A549 (cell line): ENCODE data around the gene RASSF6. TPM values are rescaled to one million over a fixed set of nuclear protein-coding genes. Genes with fewer than 3 reads are reported as not detected.
"Not testable (repeated sequence)": the region's sequence is repeated elsewhere in the genome, so short reads cannot be mapped to it uniquely, and the experiment has no call there.

Experiments
- ATAC-seq, 2 experiments: fragments of 200-7000 bp in 1 of 2; fragments of >200 bp in 1 of 2; cut with Nextera tagmentation in 1 of 2; cut with Tn5 transposase in 1 of 2; 3 replicates each; pipeline versions ENCODE4 v1.8.0 to v1.9.1; 2018 to 2020; ENCODE audit warnings: mild to moderate bottlenecking in 1 of 2, moderate library complexity in 1 of 2
- CTCF ChIA-PET: fragments of 300-600 bp; sonication (Branson Sonifier 250); formaldehyde crosslinking; extraction: SDS; loops from one replicate; lab custom pipeline; 2021; ENCODE audit warnings: antibody characterized with exemption, inconsistent platforms; lab: Yijun Ruan, JAX
- POLR2A ChIA-PET: fragments of 350-600 bp; formaldehyde crosslinking; extraction: SDS; loops from one replicate; lab custom pipeline; 2021; ENCODE audit warnings: antibody characterized with exemption, inconsistent platforms; lab: Yijun Ruan, JAX
- DNase-seq, 2 experiments: peaks; one replicate each; pipeline versions ENCODE4 v3.0.0 to v3.0.0-alpha.2; 2011 to 2016; ENCODE audit warnings: low read depth in 1 of 2, low spot score in 1 of 2
- FAIRE-seq: peaks from 2 replicates; lab custom pipeline; 2011; peaks lifted over from hg19 to GRCh38; lab: Jason Lieb, UNC
- H3K27ac ChIP-seq, 2 experiments: fragments of >200 bp; sonication (Bioruptor Twin); formaldehyde crosslinking; 3 replicates each; pipeline ENCODE4 v1.5.1; 2016 to 2017
- H3K4me1 ChIP-seq: fragments of >200 bp; sonication (Bioruptor Twin); formaldehyde crosslinking; 3 replicates; pipeline ENCODE4 v1.6.1; 2016
- H3K4me2 ChIP-seq: fragments of >200 bp; sonication (Bioruptor Twin); formaldehyde crosslinking; 3 replicates; pipeline ENCODE4 v1.6.1; 2016
- H3K4me3 ChIP-seq: fragments of >200 bp; sonication (Bioruptor Twin); formaldehyde crosslinking; 3 replicates; pipeline ENCODE4 v1.5.1; 2016
- H3K9me3 ChIP-seq: fragments of >200 bp; sonication (Bioruptor Twin); formaldehyde crosslinking; 3 replicates; pipeline ENCODE4 v1.6.1; 2016
- ATOH8 ChIP-seq: fragments of 250-450 bp; sonication (Bioruptor Pico); IDR thresholded peaks from 2 replicates; pipeline ENCODE4 v1.5.0; 2020; ENCODE audit warnings: low read depth, mild to moderate bottlenecking, moderate library complexity
- EHF ChIP-seq: fragments of 250-450 bp; sonication (Bioruptor Pico); IDR thresholded peaks from 2 replicates; pipeline ENCODE4 v1.5.0; 2020; ENCODE audit warnings: mild to moderate bottlenecking
- ESRRA ChIP-seq: fragments of 150-350 bp; IDR thresholded peaks from 2 replicates; pipeline ENCODE4 v1.6.1; 2014; ENCODE audit warnings: mild to moderate bottlenecking, low read length, borderline replicate concordance
- FOXS1 ChIP-seq: fragments of 250-450 bp; sonication (Bioruptor Pico); IDR thresholded peaks from 2 replicates; pipeline ENCODE4 v1.5.0; 2020; ENCODE audit warnings: mild to moderate bottlenecking, moderate library complexity
- GATA3 ChIP-seq: IDR thresholded peaks from 2 replicates; pipeline ENCODE4 v1.6.1; 2012; ENCODE audit warnings: borderline replicate concordance
- HDAC2 ChIP-seq: fragments of 200-600 bp; sonication (generic); IDR thresholded peaks from 2 replicates; pipeline ENCODE4 v1.6.1; 2016
- HES2 ChIP-seq: fragments of >200 bp; sonication (Bioruptor Twin); formaldehyde crosslinking; IDR thresholded peaks from 2 replicates; pipeline ENCODE4 v1.6.1; 2016
- HMGXB4 ChIP-seq: fragments of 250-450 bp; sonication (Bioruptor Pico); IDR thresholded peaks from 2 replicates; pipeline ENCODE4 v1.5.0; 2021; ENCODE audit warnings: mild to moderate bottlenecking, moderate library complexity, borderline replicate concordance
- JUN ChIP-seq, 2 experiments: fragments of >200 bp; sonication (Bioruptor Twin); formaldehyde crosslinking; IDR thresholded peaks; 2 replicates in 1 of 2; 3 replicates in 1 of 2; pipeline ENCODE4 v1.6.1; 2016 to 2017
- JUNB ChIP-seq: fragments of >200 bp; sonication (Bioruptor Twin); formaldehyde crosslinking; IDR thresholded peaks from 2 replicates; pipeline ENCODE4 v1.6.1; 2016
- KDM1A ChIP-seq: fragments of 200-600 bp; sonication (generic); IDR thresholded peaks from 2 replicates; pipeline ENCODE4 v1.6.1; 2016; ENCODE audit warnings: low read depth, mild to moderate bottlenecking
- MAFK ChIP-seq: fragments of 450-650 bp; IDR thresholded peaks from 2 replicates; pipeline ENCODE4 v1.6.1; 2014; ENCODE audit not compliant: partially characterized antibody
- MYC ChIP-seq: IDR thresholded peaks from 2 replicates; pipeline ENCODE4 v1.6.1; 2012; ENCODE audit warnings: mild to moderate bottlenecking, inconsistent platforms, low read length, improper control_type of control experiment, borderline replicate concordance
- NFE2L2 ChIP-seq: fragments of 150-350 bp; conservative IDR thresholded peaks from 2 replicates; pipeline ENCODE4 v1.6.1; 2014; ENCODE audit warnings: low read length
- TFCP2L1 ChIP-seq: fragments of 250-450 bp; sonication (Bioruptor Pico); IDR thresholded peaks from 2 replicates; pipeline ENCODE4 v1.5.0; 2021; ENCODE audit warnings: mild to moderate bottlenecking
- ZNF302 ChIP-seq: fragments of 250-450 bp; sonication (Bioruptor Pico); IDR thresholded peaks from 2 replicates; pipeline ENCODE4 v1.9.0; 2021; ENCODE audit warnings: inconsistent platforms, mild to moderate bottlenecking, moderate library complexity
- polyA plus RNA-seq, 4 experiments: library from polyadenylated mRNA; depleted of rRNA in 3 of 4; stranded (reverse); fragments of >200 nt; fragmentation: RNase III in 1 of 4; extraction: RNeasy Plus Mini Kit Qiagen cat#74134 plus additional on column Dnase treatment in 1 of 4; gene quantifications; 2 replicates in 3 of 4; 3 replicates in 1 of 4; pipeline ENCODE4 v1.2.3, GENCODE V29; 2011 to 2017
- TF ChIP-seq, protein P1 (sequence below): fragments of >200 bp; sonication (Bioruptor Twin); formaldehyde crosslinking; IDR thresholded peaks from 3 replicates; pipeline ENCODE4 v1.5.1; 2016
- TF ChIP-seq, protein P2 (sequence below): fragments of >200 bp; sonication (Bioruptor Twin); formaldehyde crosslinking; IDR thresholded peaks from 3 replicates; pipeline ENCODE4 v1.6.1; 2016

RASSF6 gene
- polyA plus RNA-seq, 2 of the 4 experiments (the other 2 are of a cell fraction) = 1.8 to 5.9 TPM

DNA sequence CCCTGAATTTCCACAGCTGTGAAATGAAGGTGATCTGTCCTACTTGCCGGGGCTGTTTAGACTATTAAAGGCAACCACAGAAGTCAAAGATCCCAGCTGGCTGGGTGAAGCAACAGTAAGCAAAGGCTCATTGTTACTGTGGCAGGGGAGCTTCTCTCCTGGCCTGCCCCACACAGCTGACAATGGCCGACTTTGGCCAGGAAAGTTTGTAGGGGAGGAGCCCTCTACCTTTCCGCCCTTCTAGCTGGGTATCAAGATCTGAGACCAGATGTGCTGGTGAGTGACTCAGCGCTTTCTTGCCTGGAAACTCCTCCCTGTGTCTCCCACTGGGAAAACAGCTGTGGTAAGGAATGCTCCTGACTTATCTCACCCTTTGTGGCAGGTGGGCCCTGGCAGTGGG, 21.1 kb downstream of the RASSF6 start (continued):
- TF ChIP-seq, protein P1, sequence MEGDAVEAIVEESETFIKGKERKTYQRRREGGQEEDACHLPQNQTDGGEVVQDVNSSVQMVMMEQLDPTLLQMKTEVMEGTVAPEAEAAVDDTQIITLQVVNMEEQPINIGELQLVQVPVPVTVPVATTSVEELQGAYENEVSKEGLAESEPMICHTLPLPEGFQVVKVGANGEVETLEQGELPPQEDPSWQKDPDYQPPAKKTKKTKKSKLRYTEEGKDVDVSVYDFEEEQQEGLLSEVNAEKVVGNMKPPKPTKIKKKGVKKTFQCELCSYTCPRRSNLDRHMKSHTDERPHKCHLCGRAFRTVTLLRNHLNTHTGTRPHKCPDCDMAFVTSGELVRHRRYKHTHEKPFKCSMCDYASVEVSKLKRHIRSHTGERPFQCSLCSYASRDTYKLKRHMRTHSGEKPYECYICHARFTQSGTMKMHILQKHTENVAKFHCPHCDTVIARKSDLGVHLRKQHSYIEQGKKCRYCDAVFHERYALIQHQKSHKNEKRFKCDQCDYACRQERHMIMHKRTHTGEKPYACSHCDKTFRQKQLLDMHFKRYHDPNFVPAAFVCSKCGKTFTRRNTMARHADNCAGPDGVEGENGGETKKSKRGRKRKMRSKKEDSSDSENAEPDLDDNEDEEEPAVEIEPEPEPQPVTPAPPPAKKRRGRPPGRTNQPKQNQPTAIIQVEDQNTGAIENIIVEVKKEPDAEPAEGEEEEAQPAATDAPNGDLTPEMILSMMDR = no peak
- TF ChIP-seq NFE2L2 (peak; percentile 95), HES2 (no peak), FOXS1 (CRISPR knock-in tag) (no peak), TFCP2L1 (CRISPR knock-in tag) (no peak), MYC (no peak), EHF (CRISPR knock-in tag) (no peak), MAFK (peak; percentile 99), GATA3 (peak; percentile 57; the same call in 1 of the 2 replicates), KDM1A (no peak), JUN (IDR thresholded peaks at IDR 0.05) (peak; percentile 28 to 49; a peak in 2 of 5 replicates), ATOH8 (0 out of 2 replicates have a peak, but pooled peaks have one; percentile 5), ZNF302 (no peak), JUNB (no peak), ESRRA (no peak), HMGXB4 (CRISPR knock-in tag) (no peak)
- TF ChIP-seq, protein P2, sequence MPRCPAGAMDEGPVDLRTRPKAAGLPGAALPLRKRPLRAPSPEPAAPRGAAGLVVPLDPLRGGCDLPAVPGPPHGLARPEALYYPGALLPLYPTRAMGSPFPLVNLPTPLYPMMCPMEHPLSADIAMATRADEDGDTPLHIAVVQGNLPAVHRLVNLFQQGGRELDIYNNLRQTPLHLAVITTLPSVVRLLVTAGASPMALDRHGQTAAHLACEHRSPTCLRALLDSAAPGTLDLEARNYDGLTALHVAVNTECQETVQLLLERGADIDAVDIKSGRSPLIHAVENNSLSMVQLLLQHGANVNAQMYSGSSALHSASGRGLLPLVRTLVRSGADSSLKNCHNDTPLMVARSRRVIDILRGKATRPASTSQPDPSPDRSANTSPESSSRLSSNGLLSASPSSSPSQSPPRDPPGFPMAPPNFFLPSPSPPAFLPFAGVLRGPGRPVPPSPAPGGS = no peak

DNA sequence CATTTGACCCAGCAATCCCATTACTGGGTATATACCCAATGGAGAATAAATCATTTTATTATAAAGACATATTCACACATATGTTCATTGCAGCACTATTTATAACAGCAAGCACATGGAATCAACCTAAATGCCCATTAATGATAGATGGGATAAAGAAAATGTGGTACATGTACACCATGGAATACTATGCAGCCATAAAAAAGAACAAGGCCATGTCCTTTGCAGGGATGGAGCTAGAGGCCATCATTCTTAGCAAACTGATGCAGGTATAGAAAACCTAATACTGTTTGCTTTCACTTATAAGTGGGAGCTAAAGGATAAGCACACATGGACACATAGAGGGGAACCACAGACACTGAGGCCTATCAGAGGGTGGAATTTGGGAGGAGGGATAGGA, 22.6 kb downstream of the RASSF6 start:
- ATAC-seq = no peak
- Histone ChIP-seq H3K27ac (peak overlapping the region; percentile 75 to 93), H3K4me2 (no peak overlapping the region), H3K4me1 (peaks cover 65% of the 10 kb centered on the region), H3K4me3 (no peak overlapping the region), H3K9me3 (no peaks in the 10 kb centered on the region)
- no peak for DNase-seq
- FAIRE-seq = no peak
- TF ChIP-seq KDM1A (0 out of 2 replicates have a peak, but pooled peaks have one; percentile 64), ZNF302 (no peak), HDAC2 (0 out of 2 replicates have a peak, but pooled peaks have one; percentile 41)
- CTCF ChIA-PET = interaction anchor here (1.2 kb wide), 1 partner anchor 56 kb away, joined by 5 read pairs; no protein-coding TSS in a partner anchor
- POLR2A ChIA-PET = interaction anchor here (0.6 kb wide), 1 partner anchor 339 kb away, joined by 4 read pairs; the partner anchor contains the start of gene ANKRD17

- H3K4me2 ChIP-seq, H3K9me3 ChIP-seq, H3K4me3 ChIP-seq, H3K27ac ChIP-seq, POLR2A ChIA-PET, FAIRE-seq, DNase-seq, ATAC-seq: not testable (repeated sequence)
- CTCF ChIA-PET = interaction anchor here (0.8 to 1.2 kb wide), 2 partner anchors 57 to 256 kb away, joined by 5 read pairs; no protein-coding TSS in a partner anchor
- peaks cover 63% of the 10 kb centered on the region for H3K4me1 ChIP-seq
These were observed 23.1 kb downstream of the RASSF6 start for GRCh38 chr4:73597183-73597582.
